Sigmoid colon (tissue), 7 donors: ENCODE measurements around the gene AADACL4. TPM values are rescaled to one million over a fixed set of nuclear protein-coding genes. Genes with fewer than 3 reads are reported as not detected.
"Not testable (repeated sequence)": the region's sequence is repeated elsewhere in the genome, so short reads cannot be mapped to it uniquely, and the experiment has no call there.

Experiments
- DNase-seq: peaks from one replicate; pipeline ENCODE4 v3.0.0-alpha.2; 2019
- H3K27ac ChIP-seq, 4 donors: fragments of 200-600 bp; sonication (generic); one replicate each; pipeline ENCODE4 v1.5.1; 2016 to 2019; ENCODE audit warnings: mild to moderate bottlenecking in 1 of 4
- H3K27me3 ChIP-seq, 3 donors: fragments of 200-600 bp; sonication (generic); one replicate each; pipeline ENCODE4 v1.5.1; 2019; ENCODE audit warnings: mild to moderate bottlenecking in 1 of 3
- H3K36me3 ChIP-seq, 4 donors: fragments of 200-600 bp; sonication (generic); one replicate each; pipeline ENCODE4 v1.5.1; 2016 to 2019
- H3K4me1 ChIP-seq, 4 donors: fragments of 200-600 bp; sonication (generic); one replicate each; pipeline ENCODE4 v1.5.1; 2017 to 2019
- H3K4me3 ChIP-seq, 4 donors: fragments of 200-600 bp; sonication (generic); one replicate each; pipeline ENCODE4 v1.5.1; 2017 to 2019; ENCODE audit warnings: mild to moderate bottlenecking in 2 of 4, moderate library complexity in 1 of 4
- H3K9me3 ChIP-seq, 4 donors: fragments of 200-600 bp in 3 of 4; sonication (generic) in 3 of 4; one replicate each; pipeline versions ENCODE4 v1.5.1 to v1.6.1; 2013 to 2019
- EP300 ChIP-seq, 4 donors: sonication (generic); formaldehyde crosslinking; IDR thresholded peaks; one replicate each; pipeline ENCODE4 v1.6.1; 2017; ENCODE audit warnings: antibody characterized with exemption in 4 of 4
- POLR2A ChIP-seq, 2 donors: fragments of 450-650 bp; IDR thresholded peaks; one replicate each; pipeline ENCODE4 v1.6.1; 2016; ENCODE audit warnings: antibody characterized with exemption in 2 of 2, mild to moderate bottlenecking in 2 of 2, moderate library complexity in 2 of 2
- POLR2AphosphoS5 ChIP-seq, 4 donors: sonication (generic); formaldehyde crosslinking; IDR thresholded peaks; one replicate each; pipeline ENCODE4 v1.6.1; 2017; ENCODE audit warnings: antibody characterized with exemption in 4 of 4
- WGBS, 2 donors: extraction: QIAGEN DNeasy Blood & Tissue Kit; methylation state at CpG; one replicate each; pipeline ENCODE4 v1.1.7; 2013; 5-methylcytosine and 5-hydroxymethylcytosine counted together
- intact Hi-C: fragments of 100-400 bp; cut with DNase I; formaldehyde crosslinking; loops from one replicate; pipeline ENCODE4 v1.15.1; 2023
- polyA plus RNA-seq, 3 donors: library from polyadenylated mRNA; stranded (reverse); fragments of 200-250 nt; gene quantifications; one replicate each; pipeline ENCODE4 v1.2.3, GENCODE V29; 2013
- total RNA-seq, 4 donors: library from RNA; depleted of rRNA; stranded (reverse); fragments of >200 nt; gene quantifications; one replicate each; pipeline ENCODE4 v1.1.0, GENCODE V29; 2016
- TF ChIP-seq, protein P1 (sequence below), 4 experiments: fragments of 450-650 bp in 3 of 4; fragments of 200-600 bp in 1 of 4; IDR thresholded peaks; one replicate each; pipeline ENCODE4 v1.5.1; 2016 to 2019; ENCODE audit warnings: antibody characterized with exemption in 4 of 4, mild to moderate bottlenecking in 3 of 4, moderate library complexity in 2 of 4
- donor health status: healthy with polysubstance abuse.
- donor health status: Bipolar disorder and iron deficiency.
- donor health status: healthy.

AADACL4 gene
- total and polyA plus RNA-seq, 7 donors, result 0.04 TPM; not detected in 6

DNA sequence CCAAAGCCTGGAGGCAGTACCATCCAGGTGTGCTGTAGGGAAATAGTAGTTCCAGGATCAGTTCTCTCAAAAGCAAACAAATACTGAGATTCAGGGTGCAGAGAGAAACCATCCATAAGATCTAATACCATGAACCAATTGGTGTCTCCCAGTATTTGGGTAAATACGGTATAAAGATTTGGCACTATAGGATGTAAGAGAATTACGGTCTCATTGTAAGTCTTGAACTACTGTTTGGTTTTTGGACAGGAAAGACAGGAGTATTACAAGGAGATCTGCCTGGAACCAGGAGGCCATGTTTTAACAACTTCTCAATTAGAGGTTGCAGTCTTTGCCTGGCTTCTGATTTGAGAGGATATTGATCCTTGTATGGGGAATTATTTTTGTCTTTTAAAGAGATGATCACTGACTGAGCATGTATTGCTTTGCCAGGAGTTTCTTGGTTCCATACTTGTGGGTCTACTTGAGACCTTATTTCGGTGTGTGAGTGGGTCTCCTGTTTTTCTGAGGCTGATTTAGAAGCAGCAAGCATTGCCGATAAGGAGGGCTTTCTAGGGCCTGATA is 10.2 kb downstream of the AADACL4 start:
- intact Hi-C loops, result loop anchor here (10.0 kb wide), 1 partner anchor 519 kb away; no protein-coding TSS in a partner anchor

DNA sequence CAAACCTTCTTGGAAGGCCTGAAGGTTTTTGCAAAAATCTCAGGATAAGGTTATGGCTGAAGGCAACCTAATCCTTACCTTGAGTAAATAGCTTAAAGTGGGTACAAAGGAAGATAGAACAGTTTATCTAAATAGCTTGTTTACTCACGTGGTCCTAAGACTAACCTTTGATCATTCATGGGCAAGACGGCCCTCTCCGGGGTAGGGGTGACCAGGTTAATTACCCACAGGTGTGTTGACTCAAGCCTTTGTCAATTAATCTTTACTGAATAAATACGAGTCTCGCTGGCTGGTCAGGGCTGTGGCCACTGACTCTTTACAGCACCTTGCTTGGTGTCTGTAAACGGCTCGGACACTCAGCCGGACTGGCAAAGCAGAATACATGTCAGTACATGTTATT is 10.8 kb downstream of the AADACL4 start:
- Histone ChIP-seq H3K4me1 (peaks cover 0 to 10% (median 2%) of the 10 kb centered on the region in 4 donors), H3K27me3 (no peaks in the 10 kb centered on the region), H3K27ac (no peak overlapping the region), H3K36me3 (no peaks in the 10 kb centered on the region), H3K9me3 (no peaks in the 10 kb centered on the region), H3K4me3 (no peak overlapping the region)
- WGBS, 2 donors, result 22 to 69% methylated on average over 8 of the region's 8 CpGs
- no peak for TF ChIP-seq EP300 (IDR thresholded peaks at IDR 0.05)
- no peak for TF ChIP-seq POLR2AphosphoS5 (IDR thresholded peaks at IDR 0.05)
- intact Hi-C loops, result loop anchor here (10.0 kb wide), 1 partner anchor 520 kb away; no protein-coding TSS in a partner anchor
- DNase-seq, result no peak

More for the DNA sequence above, 10.2 kb downstream of the AADACL4 start:
- Histone ChIP-seq H3K9me3 (no peaks in the 10 kb centered on the region), H3K4me3 (no peak overlapping the region), H3K27me3 (no peaks in the 10 kb centered on the region), H3K36me3 (no peaks in the 10 kb centered on the region), H3K4me1 (peaks cover 0 to 10% (median 2%) of the 10 kb centered on the region in 4 donors), H3K27ac (no peak overlapping the region)
- TF ChIP-seq POLR2AphosphoS5 (IDR thresholded peaks at IDR 0.05), result no peak
- DNase-seq, result no peak
- 85 to 87% methylated on average over 4 of the region's 4 CpGs for WGBS, 2 donors

DNA sequence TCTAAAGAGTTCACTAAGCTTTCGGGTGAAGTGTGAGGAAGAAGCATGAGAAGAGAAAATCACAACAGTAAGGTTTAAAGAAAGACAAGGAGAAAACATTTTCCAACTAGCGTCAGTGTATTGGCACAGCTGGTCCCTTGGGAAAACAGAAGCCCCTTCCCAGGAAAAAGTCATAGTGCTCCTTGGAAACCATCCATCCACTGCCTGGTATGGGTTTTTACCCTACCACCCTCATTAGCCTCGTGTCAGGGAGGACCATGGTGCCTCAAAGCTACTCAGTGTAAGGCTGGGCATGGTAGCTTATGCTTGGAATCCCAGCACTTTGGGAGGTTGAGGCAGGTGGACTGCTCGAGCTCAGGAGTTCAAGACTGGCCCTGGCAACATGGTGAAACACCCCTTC is 12.7 kb downstream of the AADACL4 start:
- Histone ChIP-seq H3K27ac (no peak overlapping the region), H3K9me3 (no peaks in the 10 kb centered on the region), H3K27me3 (no peaks in the 10 kb centered on the region), H3K4me3 (no peak overlapping the region), H3K4me1 (peaks cover 0 to 4% (median 0%) of the 10 kb centered on the region in 4 donors), H3K36me3 (no peaks in the 10 kb centered on the region)
- TF ChIP-seq POLR2A (IDR thresholded peaks at IDR 0.05) (no peak), POLR2AphosphoS5 (IDR thresholded peaks at IDR 0.05) (no peak), EP300 (IDR thresholded peaks at IDR 0.05) (no peak)
- TF ChIP-seq, protein P1, sequence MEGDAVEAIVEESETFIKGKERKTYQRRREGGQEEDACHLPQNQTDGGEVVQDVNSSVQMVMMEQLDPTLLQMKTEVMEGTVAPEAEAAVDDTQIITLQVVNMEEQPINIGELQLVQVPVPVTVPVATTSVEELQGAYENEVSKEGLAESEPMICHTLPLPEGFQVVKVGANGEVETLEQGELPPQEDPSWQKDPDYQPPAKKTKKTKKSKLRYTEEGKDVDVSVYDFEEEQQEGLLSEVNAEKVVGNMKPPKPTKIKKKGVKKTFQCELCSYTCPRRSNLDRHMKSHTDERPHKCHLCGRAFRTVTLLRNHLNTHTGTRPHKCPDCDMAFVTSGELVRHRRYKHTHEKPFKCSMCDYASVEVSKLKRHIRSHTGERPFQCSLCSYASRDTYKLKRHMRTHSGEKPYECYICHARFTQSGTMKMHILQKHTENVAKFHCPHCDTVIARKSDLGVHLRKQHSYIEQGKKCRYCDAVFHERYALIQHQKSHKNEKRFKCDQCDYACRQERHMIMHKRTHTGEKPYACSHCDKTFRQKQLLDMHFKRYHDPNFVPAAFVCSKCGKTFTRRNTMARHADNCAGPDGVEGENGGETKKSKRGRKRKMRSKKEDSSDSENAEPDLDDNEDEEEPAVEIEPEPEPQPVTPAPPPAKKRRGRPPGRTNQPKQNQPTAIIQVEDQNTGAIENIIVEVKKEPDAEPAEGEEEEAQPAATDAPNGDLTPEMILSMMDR (IDR thresholded peaks at IDR 0.05), result no peak
- WGBS, 2 donors, result 84 to 86% methylated on average over 4 of the region's 4 CpGs
- no peak for DNase-seq
- intact Hi-C loops, result loop anchor here (10.0 kb wide), 1 partner anchor 522 kb away; no protein-coding TSS in a partner anchor

DNA sequence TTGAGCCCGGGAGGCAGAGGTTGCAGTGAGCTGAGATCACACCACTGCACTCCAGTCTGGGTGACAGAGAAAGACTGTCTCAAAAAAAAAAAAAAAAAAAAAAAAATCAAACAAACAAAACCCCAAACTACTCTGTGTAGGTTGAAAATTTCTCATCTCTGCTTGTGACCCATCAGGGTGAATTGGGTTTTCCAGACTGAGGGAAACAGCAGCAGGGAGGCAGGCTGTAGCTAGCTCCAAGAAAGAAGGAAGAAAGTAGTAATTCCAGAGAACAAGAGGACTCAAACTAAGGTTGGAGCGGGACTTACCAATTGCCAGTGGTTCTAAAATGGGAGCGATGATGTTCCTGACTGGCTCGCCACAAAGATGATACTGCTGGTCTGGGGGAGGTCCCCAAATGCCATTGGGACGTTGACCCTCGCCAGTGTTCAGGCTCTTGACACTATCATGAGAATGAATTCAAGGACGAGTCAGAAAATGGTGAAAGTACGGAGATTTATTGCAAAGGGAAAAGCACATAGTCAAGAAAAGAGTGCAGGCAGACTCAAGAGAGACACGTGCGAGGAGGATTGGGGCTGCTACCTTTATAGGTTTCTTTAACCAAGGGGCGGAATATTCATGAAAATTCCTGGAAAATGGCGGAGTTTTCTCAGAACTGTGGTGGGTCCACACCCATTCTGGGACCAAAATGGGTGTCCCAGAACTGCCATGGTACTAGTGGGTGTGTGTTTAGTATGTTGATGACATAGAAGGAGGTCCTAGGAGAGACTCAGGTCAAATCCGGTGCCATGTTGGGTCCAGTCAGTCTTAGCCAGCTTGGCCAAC is 13.4 kb downstream of the AADACL4 start:
- no peaks in the 10 kb centered on the region for H3K36me3 ChIP-seq
- no peak overlapping the region for H3K27ac ChIP-seq
- DNase-seq, result no peak
- intact Hi-C loops, result loop anchor here (10.0 kb wide), 1 partner anchor 522 kb away; no protein-coding TSS in a partner anchor
- peaks cover 0 to 4% (median 0%) of the 10 kb centered on the region in 4 donors for H3K4me1 ChIP-seq
- 90 to 95% methylated on average over 13 of the region's 13 CpGs for WGBS, 2 donors
- H3K4me3 ChIP-seq, result no peak overlapping the region
- H3K9me3 ChIP-seq, result no peaks in the 10 kb centered on the region
- TF ChIP-seq POLR2AphosphoS5 (IDR thresholded peaks at IDR 0.05) (no peak), EP300 (IDR thresholded peaks at IDR 0.05) (no peak), POLR2A (IDR thresholded peaks at IDR 0.05) (no peak)
- TF ChIP-seq, protein P1 (IDR thresholded peaks at IDR 0.05), result no peak
- no peaks in the 10 kb centered on the region for H3K27me3 ChIP-seq

DNA sequence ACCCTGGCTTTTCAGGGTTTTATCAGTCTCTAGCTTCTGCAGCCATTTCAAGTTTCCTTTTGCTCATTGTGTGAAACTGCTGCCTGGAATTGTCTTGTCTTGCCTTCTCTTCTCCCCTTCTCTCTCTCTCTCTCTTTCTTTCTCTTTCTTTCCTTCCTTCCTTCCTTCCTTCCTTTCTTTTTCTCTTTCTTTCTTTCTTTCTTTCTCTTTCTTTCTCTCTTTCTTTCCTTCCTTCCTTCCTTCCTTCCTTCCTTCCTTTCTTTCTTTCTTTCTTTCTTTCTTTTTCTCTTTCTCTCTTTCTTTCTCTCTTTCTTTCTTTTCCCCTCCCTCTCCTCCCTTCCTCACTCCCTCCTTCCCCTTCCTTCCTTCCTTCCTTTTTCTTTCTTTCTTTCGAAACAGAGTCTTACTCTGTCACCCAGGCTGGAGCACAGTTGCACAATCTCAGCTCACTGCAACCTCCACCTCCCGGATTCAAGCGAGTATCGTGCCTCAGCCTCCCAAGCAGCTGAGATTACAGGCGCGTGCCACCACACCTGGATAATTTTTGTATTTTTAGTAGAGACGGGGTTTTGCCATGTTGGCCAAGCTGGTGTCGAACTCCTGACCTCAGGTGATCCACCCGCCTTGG is 14.1 kb downstream of the AADACL4 start:
- not testable (repeated sequence) for H3K4me3 ChIP-seq, H3K4me1 ChIP-seq, H3K27me3 ChIP-seq, H3K9me3 ChIP-seq, DNase-seq, H3K27ac ChIP-seq, H3K36me3 ChIP-seq
- 88 to 91% methylated on average over 9 of the region's 9 CpGs for WGBS, 2 donors
- intact Hi-C loops, result loop anchor here (10.0 kb wide), 1 partner anchor 523 kb away; no protein-coding TSS in a partner anchor
